Lung (tissue), 12 donors: Measurements from ENCODE around the gene CEP170B. TPM values are rescaled to one million over a fixed set of nuclear protein-coding genes. Genes with fewer than 3 reads are reported as not detected.

Experiments
- ATAC-seq: fragments of 200-7000 bp; cut with Tn5 transposase; one replicate; pipeline ENCODE4 v1.9.1; 2020; ENCODE audit warnings: moderate number of reproducible peaks; ENCODE audit not compliant: insufficient read depth, low FRiP score
- DNase-seq, 3 donors: peaks; one replicate each; pipeline ENCODE4 v3.0.0-alpha.2; 2013 to 2017
- H3K27ac ChIP-seq, 2 donors: one replicate each; pipeline ENCODE4 v1.5.1; 2013; ENCODE audit warnings: mild to moderate bottlenecking in 2 of 2, moderate library complexity in 2 of 2, control low read depth in 1 of 2, inconsistent platforms in 1 of 2, low read depth in 1 of 2, low read length in 1 of 2
- H3K27me3 ChIP-seq, 3 donors: one replicate each; pipeline ENCODE4 v1.5.1; 2013; ENCODE audit warnings: low read length in 2 of 3; ENCODE audit not compliant: control insufficient read depth in 3 of 3, insufficient read depth in 3 of 3
- H3K36me3 ChIP-seq, 4 donors: one replicate each; pipeline ENCODE4 v1.5.1; 2013; ENCODE audit warnings: low read length in 4 of 4, mild to moderate bottlenecking in 1 of 4, moderate library complexity in 1 of 4; ENCODE audit not compliant: control insufficient read depth in 4 of 4, insufficient read depth in 4 of 4
- H3K4me1 ChIP-seq, 5 donors: one replicate each; pipeline ENCODE4 v1.5.1; 2013; ENCODE audit warnings: low read length in 5 of 5, mild to moderate bottlenecking in 2 of 5, moderate library complexity in 1 of 5; ENCODE audit not compliant: control insufficient read depth in 5 of 5, insufficient read depth in 5 of 5
- H3K4me3 ChIP-seq: one replicate; pipeline ENCODE4 v1.5.1; 2013; ENCODE audit warnings: mild to moderate bottlenecking, control low read depth, moderate library complexity
- H3K9ac ChIP-seq, 2 donors: one replicate each; pipeline ENCODE4 v1.5.1; 2013; ENCODE audit warnings: low read length in 2 of 2, control low read depth in 1 of 2; ENCODE audit not compliant: insufficient read depth in 1 of 2
- H3K9me3 ChIP-seq, 4 donors: one replicate each; pipeline ENCODE4 v1.5.1; 2013; ENCODE audit warnings: low read length in 3 of 4, mild to moderate bottlenecking in 1 of 4, moderate library complexity in 1 of 4; ENCODE audit not compliant: control insufficient read depth in 4 of 4, insufficient read depth in 3 of 4
- WGBS, 2 donors: extraction: QIAGEN DNeasy Blood & Tissue Kit; methylation state at CpG; one replicate each; pipeline ENCODE4 v1.1.7; 2013; 5-methylcytosine and 5-hydroxymethylcytosine counted together
- polyA plus RNA-seq, 2 donors: library from polyadenylated mRNA; stranded (reverse); fragments of 200-250 nt; gene quantifications; one replicate each; pipeline ENCODE4 v1.2.1, GENCODE V29; 2013
- total RNA-seq, 2 donors: library from RNA; depleted of rRNA in 1 of 2; stranded (reverse); fragments of >200 nt in 1 of 2; gene quantifications; one replicate each; pipeline ENCODE4 v1.2.1, GENCODE V29; 2014 to 2021
- TF ChIP-seq, protein P1 (sequence below): IDR thresholded peaks from 2 replicates; pipeline ENCODE4 v1.5.1; 2012; ENCODE audit warnings: mild to moderate bottlenecking; ENCODE audit errors: control extremely low read depth, extremely low read depth
- donor health status: control.
- donor health status: control.
- donor health status: Bipolar disorder and iron deficiency.
- donor health status: healthy.
- donor health status: DM: yes; HTN: yes; CAD: no.

CEP170B gene
- total and polyA plus RNA-seq, 4 donors = 12.1 to 50.3 (median 15.1) TPM

DNA sequence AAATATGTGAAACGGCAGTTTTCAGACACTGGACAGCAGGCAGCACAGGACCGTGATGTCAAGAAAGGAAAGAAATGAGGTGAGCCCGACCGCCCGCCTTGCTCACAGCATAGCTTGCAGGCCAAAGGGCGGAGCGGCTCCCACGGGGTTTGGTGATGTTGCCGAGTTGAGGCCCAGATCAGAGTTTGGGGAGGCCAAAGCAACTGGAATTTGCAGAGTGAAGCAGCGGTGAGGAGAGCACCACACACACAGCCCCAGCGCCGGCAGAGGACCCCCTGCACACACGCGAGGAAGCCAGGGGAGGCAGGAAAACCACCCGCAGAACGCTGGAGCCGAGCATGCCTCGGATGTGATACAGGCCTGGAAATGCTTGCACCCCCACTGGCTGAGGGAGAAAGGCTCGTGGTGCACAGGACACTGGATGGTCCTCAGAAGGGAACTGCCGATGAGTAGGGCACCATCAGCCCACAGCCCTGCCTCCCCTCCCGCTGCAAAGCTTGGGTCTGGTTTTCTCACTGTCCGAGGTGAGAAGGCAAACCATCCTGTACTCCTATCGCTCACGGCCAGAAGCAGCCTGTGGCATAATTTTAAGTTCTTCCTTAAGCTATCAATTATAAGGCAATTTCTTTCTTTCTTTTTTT lies 33.9 kb downstream of the CEP170B start:
- Histone ChIP-seq H3K27ac (no peak overlapping the region), H3K9me3 (no peaks in the 10 kb centered on the region), H3K4me3 (no peak overlapping the region), H3K9ac (no peak overlapping the region), H3K27me3 (peaks cover 0 to 2% (median 0%) of the 10 kb centered on the region in 3 donors), H3K4me1 (peaks cover 0 to 8% (median 5%) of the 10 kb centered on the region in 5 donors), H3K36me3 (no peaks in the 10 kb centered on the region)
- TF ChIP-seq, protein P1, sequence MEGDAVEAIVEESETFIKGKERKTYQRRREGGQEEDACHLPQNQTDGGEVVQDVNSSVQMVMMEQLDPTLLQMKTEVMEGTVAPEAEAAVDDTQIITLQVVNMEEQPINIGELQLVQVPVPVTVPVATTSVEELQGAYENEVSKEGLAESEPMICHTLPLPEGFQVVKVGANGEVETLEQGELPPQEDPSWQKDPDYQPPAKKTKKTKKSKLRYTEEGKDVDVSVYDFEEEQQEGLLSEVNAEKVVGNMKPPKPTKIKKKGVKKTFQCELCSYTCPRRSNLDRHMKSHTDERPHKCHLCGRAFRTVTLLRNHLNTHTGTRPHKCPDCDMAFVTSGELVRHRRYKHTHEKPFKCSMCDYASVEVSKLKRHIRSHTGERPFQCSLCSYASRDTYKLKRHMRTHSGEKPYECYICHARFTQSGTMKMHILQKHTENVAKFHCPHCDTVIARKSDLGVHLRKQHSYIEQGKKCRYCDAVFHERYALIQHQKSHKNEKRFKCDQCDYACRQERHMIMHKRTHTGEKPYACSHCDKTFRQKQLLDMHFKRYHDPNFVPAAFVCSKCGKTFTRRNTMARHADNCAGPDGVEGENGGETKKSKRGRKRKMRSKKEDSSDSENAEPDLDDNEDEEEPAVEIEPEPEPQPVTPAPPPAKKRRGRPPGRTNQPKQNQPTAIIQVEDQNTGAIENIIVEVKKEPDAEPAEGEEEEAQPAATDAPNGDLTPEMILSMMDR = no peak
- ATAC-seq (no peak), DNase-seq (peak; percentile 28 to 45 (median 41))
- 76 to 78% methylated on average over 24 of the region's 24 CpGs for WGBS, 2 donors

DNA sequence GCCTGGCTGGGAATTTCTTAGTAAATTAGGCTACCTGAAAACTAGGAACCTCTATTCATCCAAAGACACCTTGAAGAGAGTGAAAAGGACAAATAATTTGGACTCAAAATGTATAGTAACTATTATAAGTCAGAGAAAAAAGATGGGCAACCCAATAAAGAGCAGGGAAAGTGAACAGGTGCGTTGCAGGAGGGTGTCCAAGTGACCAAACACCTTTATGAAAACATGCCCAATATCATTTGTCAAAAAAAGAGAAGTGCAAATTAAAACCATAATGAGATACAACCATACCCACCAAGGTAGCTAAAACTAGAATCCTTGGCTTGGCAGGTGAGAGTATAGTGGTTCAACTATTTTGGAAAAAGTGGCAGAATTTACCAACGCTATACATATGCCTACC lies 34.7 kb downstream of the CEP170B start:
- DNase-seq = no peak
- Histone ChIP-seq H3K4me3 (no peak overlapping the region), H3K36me3 (no peaks in the 10 kb centered on the region), H3K9ac (no peak overlapping the region), H3K4me1 (peaks cover 0 to 7% (median 5%) of the 10 kb centered on the region in 5 donors), H3K9me3 (no peaks in the 10 kb centered on the region), H3K27ac (no peak overlapping the region), H3K27me3 (peaks cover 0 to 4% (median 0%) of the 10 kb centered on the region in 3 donors)
- 41 to 63% methylated on average over 2 of the region's 2 CpGs for WGBS, 2 donors
- TF ChIP-seq, protein P1 = no peak
- ATAC-seq = no peak

DNA sequence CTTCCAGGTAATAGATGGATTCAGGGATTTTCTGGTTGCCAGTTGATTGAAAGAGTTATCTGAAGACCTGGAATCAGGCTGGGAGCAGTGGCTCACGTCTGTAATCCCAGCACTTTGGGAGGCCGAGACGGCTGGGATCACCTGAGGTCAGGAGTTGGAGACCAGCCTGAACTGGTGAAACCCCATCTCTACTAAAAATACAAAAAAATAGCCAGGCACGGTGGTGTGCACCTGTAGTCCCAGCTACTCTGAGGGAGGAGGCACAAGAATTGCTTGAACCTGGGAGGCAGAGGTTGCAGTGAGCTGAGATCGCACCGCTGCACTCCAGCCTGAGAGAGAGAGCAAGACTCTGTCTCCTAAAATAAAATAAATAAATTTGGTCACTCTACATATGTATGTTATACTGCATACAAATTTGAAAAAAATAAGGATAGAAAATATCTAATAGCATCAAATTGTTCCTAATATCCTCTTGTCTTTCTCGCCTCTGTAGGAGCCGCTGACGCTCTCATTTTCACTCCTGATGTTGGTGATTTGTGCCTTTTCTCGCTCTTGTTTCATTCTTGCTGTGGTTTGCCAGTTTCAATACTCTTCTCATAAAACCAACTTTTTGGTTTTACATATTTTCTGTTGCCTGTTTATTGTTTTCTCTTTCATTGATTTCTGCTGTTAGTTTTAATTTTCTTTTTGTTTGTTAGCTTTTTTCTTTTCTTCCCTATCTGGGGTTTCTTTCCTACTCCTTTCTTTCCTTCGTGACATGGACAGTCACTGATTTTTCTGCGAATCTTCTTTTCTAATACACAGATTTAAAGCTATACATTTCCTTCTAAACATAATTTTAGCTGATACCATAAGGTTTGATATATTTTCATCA lies 35.8 kb downstream of the CEP170B start:
- WGBS, 2 donors = 90 to 92% methylated on average over 12 of the region's 12 CpGs
- ATAC-seq = no peak
- Histone ChIP-seq H3K4me1 (no peaks in the 10 kb centered on the region), H3K27ac (no peak overlapping the region), H3K27me3 (peaks cover 0 to 4% (median 0%) of the 10 kb centered on the region in 3 donors), H3K36me3 (no peaks in the 10 kb centered on the region), H3K4me3 (no peak overlapping the region), H3K9me3 (no peaks in the 10 kb centered on the region), H3K9ac (no peak overlapping the region)
- TF ChIP-seq, protein P1 = no peak
- DNase-seq = no peak
